ENCODE results near the gene PTGFRN.

The PTGFRN gene

GRCh38 chr1:116891396-116892079 is 18.2 kb upstream of the PTGFRN start:
- no peak for DNase-seq

GRCh38 chr1:116895073-116895472 is 14.6 kb upstream of the PTGFRN start:
- DNase-seq = no peak

GRCh38 chr1:116899529-116899928 is 10.2 kb upstream of the PTGFRN start:
- no peak for DNase-seq

- no peak for DNase-seq
Measured at GRCh38 chr1:116900471-116901365, 9.0 kb upstream of the PTGFRN start.

GRCh38 chr1:116902027-116902426 is 7.7 kb upstream of the PTGFRN start:
- DNase-seq = no peak

- DNase-seq = no peak
Measured at GRCh38 chr1:116902723-116903383, 6.9 kb upstream of the PTGFRN start.

- no peak for DNase-seq
Measured at GRCh38 chr1:116904791-116905320, 4.9 kb upstream of the PTGFRN start.

- no peak for DNase-seq
Measured at GRCh38 chr1:116906812-116907211, 2.9 kb upstream of the PTGFRN start.

GRCh38 chr1:116907351-116907750 is 2.4 kb upstream of the PTGFRN start:
- no peak for DNase-seq

GRCh38 chr1:116908266-116908665 is 1.4 kb upstream of the PTGFRN start:
- DNase-seq = no peak

GRCh38 chr1:116908820-116909511 is 750 bp upstream of the PTGFRN start:
- DNase-seq = no peak

GRCh38 chr1:116910379-116911187 is 867 bp downstream of the PTGFRN start:
- DNase-seq = no peak

GRCh38 chr1:116911188-116911553 is 1.5 kb downstream of the PTGFRN start:
- no peak for DNase-seq

GRCh38 chr1:116911779-116912469 is 2.2 kb downstream of the PTGFRN start:
- DNase-seq = no peak

GRCh38 chr1:116912846-116913245 is 3.1 kb downstream of the PTGFRN start:
- DNase-seq = no peak

- no peak for DNase-seq
Measured at GRCh38 chr1:116913941-116914340, 4.2 kb downstream of the PTGFRN start.

GRCh38 chr1:116914667-116915066 is 5.0 kb downstream of the PTGFRN start:
- no peak for DNase-seq

GRCh38 chr1:116915086-116915661 is 5.5 kb downstream of the PTGFRN start:
- no peak for DNase-seq

GRCh38 chr1:116916002-116916401 is 6.3 kb downstream of the PTGFRN start:
- no peak for DNase-seq

GRCh38 chr1:116916533-116917445 is 7.1 kb downstream of the PTGFRN start:
- no peak for DNase-seq
